HFF-Myc (cell line): ENCODE results near the gene SMIM27.

ENCODE experiments used
- DNase-seq: peaks from one replicate; pipeline ENCODE4 v3.0.0-alpha.2; 2011; ENCODE audit warnings: low read depth; ENCODE audit errors: extremely low read depth
- H3K4me3 ChIP-seq: replicated peaks from 2 replicates; pipeline ENCODE4 v1.5.1; 2011; ENCODE audit warnings: low read depth, mild to moderate bottlenecking, control low read depth, low read length
- CTCF ChIP-seq: IDR thresholded peaks from 2 replicates; pipeline ENCODE4 v1.5.1; 2012; ENCODE audit warnings: mild to moderate bottlenecking, low read depth, low read length, control low read depth; ENCODE audit errors: missing control alignments

SMIM27 gene

GRCh38 chr9:32554591-32554990 is 2.5 kb downstream of the SMIM27 start:
- no peak for TF ChIP-seq CTCF
- H3K4me3 ChIP-seq, result no peak overlapping the region
- DNase-seq, result no peak

- DNase-seq, result no peak
Measured at GRCh38 chr9:32558408-32558934, 6.3 kb downstream of the SMIM27 start.

GRCh38 chr9:32565967-32566366 is 13.8 kb downstream of the SMIM27 start:
- TF ChIP-seq CTCF, result no peak
- no peak overlapping the region for H3K4me3 ChIP-seq
- no peak for DNase-seq

More at GRCh38 chr9:32558408-32558934, 6.3 kb downstream of the SMIM27 start:
- H3K4me3 ChIP-seq, result no peak overlapping the region
- no peak for TF ChIP-seq CTCF

GRCh38 chr9:32566770-32567169 is 14.6 kb downstream of the SMIM27 start:
- no peak overlapping the region for H3K4me3 ChIP-seq
- no peak for DNase-seq
- no peak for TF ChIP-seq CTCF

- no peak overlapping the region for H3K4me3 ChIP-seq
- no peak for DNase-seq
- TF ChIP-seq CTCF, result no peak
Measured at GRCh38 chr9:32570262-32570661, 18.1 kb downstream of the SMIM27 start.

GRCh38 chr9:32571969-32572899 is 20.1 kb downstream of the SMIM27 start:
- peak overlapping the region; percentile 87 for H3K4me3 ChIP-seq
- DNase-seq, result peak; percentile 58
- peak; percentile 79 for TF ChIP-seq CTCF
